Erythroblast (primary cell): ENCODE measurements around the gene ZNF319.
"Not testable (repeated sequence)": the region's sequence is repeated elsewhere in the genome, so short reads cannot be mapped to it uniquely, and the experiment has no call there.

Source experiments
- DNase-seq, 2 experiments: peaks; one replicate each; lab custom pipeline; 2025; lab: John Stamatoyannopoulos, UW
- GATA1 ChIP-seq: IDR thresholded peaks from 2 replicates; pipeline ENCODE4 v1.6.1; 2011; ENCODE audit warnings: low read depth, mild to moderate bottlenecking, control low read depth, low read length, moderate library complexity
- POLR2A ChIP-seq: IDR thresholded peaks from 2 replicates; pipeline ENCODE4 v1.6.1; 2011; ENCODE audit warnings: mild to moderate bottlenecking, low read length

Gene ZNF319

GRCh38 chr16:58021661-58022551 is 21.4 kb upstream of the ZNF319 start:
- TF ChIP-seq GATA1 (no peak), POLR2A (no peak)
- DNase-seq, result no peak

- DNase-seq, result peak; percentile 32 to 65
- TF ChIP-seq POLR2A, result no peak
- no peak for TF ChIP-seq GATA1
Measured at GRCh38 chr16:58020628-58021521, 20.4 kb upstream of the ZNF319 start.

- TF ChIP-seq GATA1 (no peak), POLR2A (no peak)
- no peak for DNase-seq
Measured at GRCh38 chr16:58019866-58020538, 19.5 kb upstream of the ZNF319 start.

GRCh38 chr16:58018803-58019202 is 18.3 kb upstream of the ZNF319 start:
- no peak for DNase-seq
- TF ChIP-seq POLR2A, result no peak
- TF ChIP-seq GATA1, result no peak

GRCh38 chr16:58016840-58017446 is 16.5 kb upstream of the ZNF319 start:
- DNase-seq, result no peak
- TF ChIP-seq POLR2A (no peak), GATA1 (no peak)

- TF ChIP-seq POLR2A (no peak), GATA1 (no peak)
- DNase-seq, result no peak
Measured at GRCh38 chr16:58013201-58013956, 12.9 kb upstream of the ZNF319 start.

GRCh38 chr16:58012481-58012880 is 12.0 kb upstream of the ZNF319 start:
- TF ChIP-seq POLR2A, result no peak
- TF ChIP-seq GATA1, result no peak
- no peak for DNase-seq

- TF ChIP-seq GATA1, result no peak
- TF ChIP-seq POLR2A, result no peak
Measured at GRCh38 chr16:58011652-58012051, 11.2 kb upstream of the ZNF319 start.

GRCh38 chr16:58010886-58011285 is 10.4 kb upstream of the ZNF319 start:
- TF ChIP-seq POLR2A (no peak), GATA1 (no peak)
- DNase-seq, result no peak

More at GRCh38 chr16:58011652-58012051, 11.2 kb upstream of the ZNF319 start:
- no peak for DNase-seq

- TF ChIP-seq GATA1 (no peak), POLR2A (no peak)
- no peak for DNase-seq
Measured at GRCh38 chr16:58009856-58010416, 9.5 kb upstream of the ZNF319 start.

- not testable (repeated sequence) for DNase-seq
Measured at GRCh38 chr16:58004736-58005135, 4.3 kb upstream of the ZNF319 start.

- DNase-seq, result no peak
- TF ChIP-seq POLR2A (no peak), GATA1 (no peak)
Measured at GRCh38 chr16:58002936-58003335, 2.5 kb upstream of the ZNF319 start.

- no peak for TF ChIP-seq GATA1
- TF ChIP-seq POLR2A, result no peak
- DNase-seq, result no peak
Measured at GRCh38 chr16:58002416-58002800, 1.9 kb upstream of the ZNF319 start.
